Measurements from ENCODE around the gene FAM241B.

DNA sequence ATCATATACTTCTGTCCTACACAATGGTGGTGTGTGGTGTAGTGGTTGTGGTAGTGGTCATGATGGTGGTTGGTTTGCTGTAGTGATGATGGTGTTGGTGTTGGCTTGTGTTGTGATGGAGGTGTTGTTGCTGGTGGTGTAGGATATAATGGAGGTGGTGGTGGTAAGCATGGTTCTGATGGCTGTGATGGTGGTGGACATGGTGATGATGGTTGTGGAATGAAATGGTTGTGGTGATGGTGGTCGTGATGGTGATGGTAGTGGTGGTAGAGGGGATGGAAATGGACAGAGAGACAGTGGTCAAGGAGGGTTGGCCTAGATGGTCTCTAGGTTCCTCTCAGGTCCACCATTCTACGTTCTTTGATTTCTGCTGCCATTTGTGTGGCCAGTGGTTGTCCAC is 44.7 kb downstream of the FAM241B start:
- TF ChIP-seq TAF1 (IDR thresholded peaks at IDR 0.05; ENCODE audit: low read depth) (no peak), EP300 (IDR thresholded peaks at IDR 0.05; ENCODE audit: borderline replicate concordance) (no peak), RAD21 (IDR thresholded peaks at IDR 0.05; ENCODE audit: low read depth) (no peak), CREB1 (IDR thresholded peaks at IDR 0.05; ENCODE audit: low read depth) (no peak), NFIC (IDR thresholded peaks at IDR 0.05) (no peak)
- TF ChIP-seq, protein P1, sequence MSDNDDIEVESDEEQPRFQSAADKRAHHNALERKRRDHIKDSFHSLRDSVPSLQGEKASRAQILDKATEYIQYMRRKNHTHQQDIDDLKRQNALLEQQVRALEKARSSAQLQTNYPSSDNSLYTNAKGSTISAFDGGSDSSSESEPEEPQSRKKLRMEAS (IDR thresholded peaks at IDR 0.05), result no peak
